ENCODE results near the gene LRCH2. TPM values are rescaled to one million over a fixed set of nuclear protein-coding genes. Genes with fewer than 3 reads are reported as not detected.

Gene LRCH2
- total RNA-seq, 3 donors from 2014 or later (not counting 1 experiment from before 2014, with no cell fraction given), result not detected

DNA sequence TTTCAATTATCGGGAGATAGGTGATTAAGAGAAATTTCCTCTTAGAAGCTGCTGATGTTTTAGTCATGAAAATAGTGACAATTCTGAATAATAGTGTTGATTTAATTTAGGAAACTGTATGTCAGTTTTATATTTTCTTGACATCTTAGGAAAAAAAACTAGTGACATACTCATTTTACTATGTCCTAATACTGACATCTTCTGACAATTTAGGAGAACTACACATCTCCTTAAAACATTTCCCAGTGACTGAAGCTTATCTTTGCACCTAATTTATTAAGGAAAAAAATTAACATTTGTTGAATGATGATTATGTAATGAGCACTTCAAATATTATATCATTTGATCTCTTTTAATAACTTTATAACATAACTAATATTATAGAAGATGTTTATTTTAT is 86.7 kb downstream of the LRCH2 start:
- Mint-ChIP-seq H3K4me3 (no peak overlapping the region), H3K36me3 (no peaks in the 10 kb centered on the region), H3K27ac (no peak overlapping the region), H3K4me1 (no peaks in the 10 kb centered on the region), H3K9me3 (peaks cover 0 to 2% of the 10 kb centered on the region in 2 donors), H3K27me3 (ENCODE audit: low read depth in 2 of 2) (peaks cover 0 to 14% of the 10 kb centered on the region in 2 donors)
- DNase-seq (no peak), ATAC-seq (no peak)
- TF ChIP-seq, protein P1, sequence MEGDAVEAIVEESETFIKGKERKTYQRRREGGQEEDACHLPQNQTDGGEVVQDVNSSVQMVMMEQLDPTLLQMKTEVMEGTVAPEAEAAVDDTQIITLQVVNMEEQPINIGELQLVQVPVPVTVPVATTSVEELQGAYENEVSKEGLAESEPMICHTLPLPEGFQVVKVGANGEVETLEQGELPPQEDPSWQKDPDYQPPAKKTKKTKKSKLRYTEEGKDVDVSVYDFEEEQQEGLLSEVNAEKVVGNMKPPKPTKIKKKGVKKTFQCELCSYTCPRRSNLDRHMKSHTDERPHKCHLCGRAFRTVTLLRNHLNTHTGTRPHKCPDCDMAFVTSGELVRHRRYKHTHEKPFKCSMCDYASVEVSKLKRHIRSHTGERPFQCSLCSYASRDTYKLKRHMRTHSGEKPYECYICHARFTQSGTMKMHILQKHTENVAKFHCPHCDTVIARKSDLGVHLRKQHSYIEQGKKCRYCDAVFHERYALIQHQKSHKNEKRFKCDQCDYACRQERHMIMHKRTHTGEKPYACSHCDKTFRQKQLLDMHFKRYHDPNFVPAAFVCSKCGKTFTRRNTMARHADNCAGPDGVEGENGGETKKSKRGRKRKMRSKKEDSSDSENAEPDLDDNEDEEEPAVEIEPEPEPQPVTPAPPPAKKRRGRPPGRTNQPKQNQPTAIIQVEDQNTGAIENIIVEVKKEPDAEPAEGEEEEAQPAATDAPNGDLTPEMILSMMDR (IDR thresholded peaks at IDR 0.05), result no peak
- Histone ChIP-seq H3K4me3 (ENCODE audit: low read length) (no peak overlapping the region), H3K27me3 (ENCODE audit: control insufficient read depth, insufficient read depth, low read length) (no peaks in the 10 kb centered on the region), H3K4me1 (ENCODE audit: control insufficient read depth, insufficient read depth, low read length) (no peaks in the 10 kb centered on the region), H3K27ac (ENCODE audit: low read length) (no peak overlapping the region), H3K9me3 (ENCODE audit: control insufficient read depth, insufficient read depth, low read length) (no peaks in the 10 kb centered on the region), H3K36me3 (ENCODE audit: control insufficient read depth, insufficient read depth, low read length) (no peaks in the 10 kb centered on the region)
- WGBS (ENCODE audit: insufficient coverage), result no CpG with 5 or more reads among the region's 1 CpG
- intact Hi-C loops (cut with micrococcal nuclease), result no loop called here

DNA sequence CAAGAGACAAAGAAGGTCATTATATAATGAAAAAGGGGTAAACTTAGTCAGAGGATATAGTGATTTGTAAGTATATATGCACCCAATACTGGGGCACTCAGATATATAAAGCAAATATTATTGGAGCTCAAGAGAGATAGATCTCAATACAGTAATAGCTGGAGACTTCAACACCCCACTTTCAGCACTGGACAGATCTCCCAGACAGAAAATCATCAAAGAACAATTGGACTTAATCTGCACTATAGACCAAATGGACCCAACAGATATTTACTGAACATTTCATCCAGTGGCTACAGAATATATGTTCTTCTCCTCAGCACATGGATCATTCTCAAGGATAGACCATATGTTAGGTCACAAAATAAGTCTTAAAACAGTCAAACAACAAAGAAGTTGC is 91.8 kb downstream of the LRCH2 start:
- peaks cover 0 to 3% of the 10 kb centered on the region in 2 donors for H3K9me3 Mint-ChIP-seq
- H3K4me1 Mint-ChIP-seq, result no peaks in the 10 kb centered on the region
- no peak overlapping the region for H3K4me3 Mint-ChIP-seq
- Histone ChIP-seq H3K4me3 (ENCODE audit: low read length) (no peak overlapping the region), H3K36me3 (ENCODE audit: control insufficient read depth, insufficient read depth, low read length) (no peaks in the 10 kb centered on the region), H3K27me3 (ENCODE audit: control insufficient read depth, insufficient read depth, low read length) (no peaks in the 10 kb centered on the region), H3K4me1 (ENCODE audit: control insufficient read depth, insufficient read depth, low read length) (no peaks in the 10 kb centered on the region), H3K9me3 (ENCODE audit: control insufficient read depth, insufficient read depth, low read length) (no peaks in the 10 kb centered on the region), H3K27ac (ENCODE audit: low read length) (no peak overlapping the region)
- H3K36me3 Mint-ChIP-seq, result no peaks in the 10 kb centered on the region
- ATAC-seq, result no peak
- TF ChIP-seq, protein P1 (IDR thresholded peaks at IDR 0.05), result no peak
- no peak overlapping the region for H3K27ac Mint-ChIP-seq
- H3K27me3 Mint-ChIP-seq (ENCODE audit: low read depth in 2 of 2), result no peaks in the 10 kb centered on the region
- DNase-seq, result no peak
- intact Hi-C loops (cut with micrococcal nuclease), result no loop called here

DNA sequence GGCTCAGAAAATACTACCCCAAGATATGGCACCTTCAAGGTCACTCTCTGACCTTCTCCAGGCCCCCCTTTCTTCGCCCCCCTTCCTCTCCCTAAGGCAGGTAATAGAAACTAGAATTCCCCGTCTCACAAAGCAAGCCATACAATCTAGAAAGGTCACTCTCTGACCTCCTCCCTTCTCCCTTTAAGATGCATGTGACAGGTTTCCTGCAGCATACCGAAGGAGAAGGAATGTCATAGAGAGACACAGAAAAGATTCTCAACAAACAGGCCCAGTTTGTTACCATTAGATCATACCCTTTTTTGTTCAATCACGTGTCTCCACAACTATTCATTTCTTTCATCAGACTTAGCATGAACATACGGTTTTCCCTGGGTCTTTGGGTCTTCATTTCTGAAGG is 95.9 kb downstream of the LRCH2 start:
- no peaks in the 10 kb centered on the region for H3K9me3 ChIP-seq (ENCODE audit: control insufficient read depth, insufficient read depth, low read length)
- WGBS (ENCODE audit: insufficient coverage), result 81% methylated on average over 5 of the region's 5 CpGs
- Mint-ChIP-seq H3K27me3 (ENCODE audit: low read depth in 2 of 2) (no peaks in the 10 kb centered on the region), H3K9me3 (peaks cover 0 to 3% of the 10 kb centered on the region in 2 donors), H3K36me3 (no peaks in the 10 kb centered on the region), H3K4me1 (no peaks in the 10 kb centered on the region), H3K27ac (no peak overlapping the region), H3K4me3 (no peak overlapping the region)
- H3K4me1 ChIP-seq (ENCODE audit: control insufficient read depth, insufficient read depth, low read length), result no peaks in the 10 kb centered on the region
- H3K4me3 ChIP-seq (ENCODE audit: low read length), result no peak overlapping the region
- no peak overlapping the region for H3K27ac ChIP-seq (ENCODE audit: low read length)
- TF ChIP-seq, protein P1 (IDR thresholded peaks at IDR 0.05), result no peak
- intact Hi-C loops (cut with micrococcal nuclease), result no loop called here
- no peak for ATAC-seq
- no peaks in the 10 kb centered on the region for H3K36me3 ChIP-seq (ENCODE audit: control insufficient read depth, insufficient read depth, low read length)
- H3K27me3 ChIP-seq (ENCODE audit: control insufficient read depth, insufficient read depth, low read length), result no peaks in the 10 kb centered on the region
- no peak for DNase-seq

DNA sequence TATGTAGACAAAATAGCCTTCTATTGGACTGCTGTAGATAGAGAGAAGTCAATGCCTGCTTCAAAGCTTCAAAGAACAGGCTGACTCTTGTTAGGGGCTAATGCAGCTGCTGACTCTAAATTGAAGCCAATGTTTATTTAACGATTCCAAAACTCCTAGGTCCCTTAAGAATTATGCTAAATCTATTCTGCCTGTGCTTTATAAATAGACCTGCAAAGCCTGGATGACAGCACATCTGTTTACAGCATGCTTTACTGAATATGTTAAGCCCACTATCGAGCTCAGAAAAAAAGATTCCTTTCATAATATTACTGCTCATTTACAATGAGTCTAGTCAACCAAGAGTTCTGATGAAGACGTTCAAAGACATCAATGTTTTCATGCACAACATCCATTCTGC is 99.5 kb downstream of the LRCH2 start:
- WGBS (ENCODE audit: insufficient coverage), result 93% methylated on average over 3 of the region's 3 CpGs
- H3K27me3 Mint-ChIP-seq (ENCODE audit: low read depth in 2 of 2), result no peaks in the 10 kb centered on the region
- TF ChIP-seq, protein P1 (IDR thresholded peaks at IDR 0.05), result no peak
- no peaks in the 10 kb centered on the region for H3K27me3 ChIP-seq (ENCODE audit: control insufficient read depth, insufficient read depth, low read length)
- no peak overlapping the region for H3K4me3 Mint-ChIP-seq
- ATAC-seq, result no peak
- no peak overlapping the region for H3K27ac Mint-ChIP-seq
- no peak for DNase-seq
- H3K9me3 ChIP-seq (ENCODE audit: control insufficient read depth, insufficient read depth, low read length), result no peaks in the 10 kb centered on the region
- no peak overlapping the region for H3K27ac ChIP-seq (ENCODE audit: low read length)
- no peaks in the 10 kb centered on the region for H3K36me3 Mint-ChIP-seq
- peaks cover 0 to 3% of the 10 kb centered on the region in 2 donors for H3K9me3 Mint-ChIP-seq
- no peaks in the 10 kb centered on the region for H3K36me3 ChIP-seq (ENCODE audit: control insufficient read depth, insufficient read depth, low read length)
- no peak overlapping the region for H3K4me3 ChIP-seq (ENCODE audit: low read length)
- H3K4me1 ChIP-seq (ENCODE audit: control insufficient read depth, insufficient read depth, low read length), result no peaks in the 10 kb centered on the region
- no peaks in the 10 kb centered on the region for H3K4me1 Mint-ChIP-seq
- intact Hi-C loops (cut with micrococcal nuclease), result no loop called here
